GM06990 (cell line): ENCODE data around the gene RBBP5.

Experiments used
- DNase-seq: peaks from one replicate; pipeline ENCODE4 v3.0.0-alpha.2; 2011; ENCODE audit not compliant: insufficient read length; ENCODE audit errors: extremely low read depth
- H3K27me3 ChIP-seq: replicated peaks from 2 replicates; pipeline ENCODE4 v1.6.0; 2011; ENCODE audit warnings: low read length; ENCODE audit not compliant: control insufficient read depth, insufficient read depth
- H3K36me3 ChIP-seq: 2 replicates; pipeline ENCODE4 v1.5.1; 2011; ENCODE audit warnings: low read length; ENCODE audit not compliant: control insufficient read depth, insufficient read depth
- H3K4me3 ChIP-seq: replicated peaks from 2 replicates; pipeline ENCODE4 v1.5.1; 2011; ENCODE audit warnings: low read depth, mild to moderate bottlenecking, control low read depth, low read length
- TF ChIP-seq, protein P1 (sequence below): IDR thresholded peaks from 2 replicates; pipeline ENCODE4 v1.5.1; 2011; ENCODE audit warnings: low read length, control low read depth, mild to moderate bottlenecking, inconsistent platforms; ENCODE audit not compliant: insufficient read depth, poor library complexity, severe bottlenecking

RBBP5 gene

DNA sequence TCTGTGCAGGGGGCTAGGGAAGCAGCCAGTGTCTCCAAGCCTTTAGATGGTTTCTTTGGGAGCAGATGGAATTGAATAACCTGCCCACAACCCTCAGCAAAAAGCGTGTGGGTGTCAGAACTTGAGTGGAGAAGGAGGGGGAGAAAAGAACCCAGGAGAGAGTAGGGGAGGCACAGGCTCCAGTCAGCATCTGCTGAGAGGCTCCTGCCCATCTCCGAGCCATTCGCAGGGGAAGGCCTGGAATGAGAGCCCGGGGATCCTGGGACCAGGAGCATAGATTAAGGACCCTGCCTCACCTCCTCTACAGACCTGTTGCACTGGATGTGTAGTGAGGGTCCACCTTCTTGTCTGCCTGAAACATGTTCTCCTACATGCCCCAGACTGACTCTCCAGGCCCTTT, 53.8 kb downstream of the RBBP5 start:
- DNase-seq = no peak
- Histone ChIP-seq H3K36me3 (no peaks in the 10 kb centered on the region), H3K27me3 (no peaks in the 10 kb centered on the region; the same call in 1 of the 2 replicates), H3K4me3 (no peak overlapping the region)
- TF ChIP-seq, protein P1, sequence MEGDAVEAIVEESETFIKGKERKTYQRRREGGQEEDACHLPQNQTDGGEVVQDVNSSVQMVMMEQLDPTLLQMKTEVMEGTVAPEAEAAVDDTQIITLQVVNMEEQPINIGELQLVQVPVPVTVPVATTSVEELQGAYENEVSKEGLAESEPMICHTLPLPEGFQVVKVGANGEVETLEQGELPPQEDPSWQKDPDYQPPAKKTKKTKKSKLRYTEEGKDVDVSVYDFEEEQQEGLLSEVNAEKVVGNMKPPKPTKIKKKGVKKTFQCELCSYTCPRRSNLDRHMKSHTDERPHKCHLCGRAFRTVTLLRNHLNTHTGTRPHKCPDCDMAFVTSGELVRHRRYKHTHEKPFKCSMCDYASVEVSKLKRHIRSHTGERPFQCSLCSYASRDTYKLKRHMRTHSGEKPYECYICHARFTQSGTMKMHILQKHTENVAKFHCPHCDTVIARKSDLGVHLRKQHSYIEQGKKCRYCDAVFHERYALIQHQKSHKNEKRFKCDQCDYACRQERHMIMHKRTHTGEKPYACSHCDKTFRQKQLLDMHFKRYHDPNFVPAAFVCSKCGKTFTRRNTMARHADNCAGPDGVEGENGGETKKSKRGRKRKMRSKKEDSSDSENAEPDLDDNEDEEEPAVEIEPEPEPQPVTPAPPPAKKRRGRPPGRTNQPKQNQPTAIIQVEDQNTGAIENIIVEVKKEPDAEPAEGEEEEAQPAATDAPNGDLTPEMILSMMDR = no peak

GRCh38 chr1:205067031-205067430, 54.7 kb downstream of the RBBP5 start:
- no peaks in the 10 kb centered on the region for H3K36me3 ChIP-seq
- no peak overlapping the region for H3K4me3 ChIP-seq
- TF ChIP-seq, protein P1 = no peak
- DNase-seq = no peak
- no peaks in the 10 kb centered on the region; the same call in 1 of the 2 replicates for H3K27me3 ChIP-seq

DNA sequence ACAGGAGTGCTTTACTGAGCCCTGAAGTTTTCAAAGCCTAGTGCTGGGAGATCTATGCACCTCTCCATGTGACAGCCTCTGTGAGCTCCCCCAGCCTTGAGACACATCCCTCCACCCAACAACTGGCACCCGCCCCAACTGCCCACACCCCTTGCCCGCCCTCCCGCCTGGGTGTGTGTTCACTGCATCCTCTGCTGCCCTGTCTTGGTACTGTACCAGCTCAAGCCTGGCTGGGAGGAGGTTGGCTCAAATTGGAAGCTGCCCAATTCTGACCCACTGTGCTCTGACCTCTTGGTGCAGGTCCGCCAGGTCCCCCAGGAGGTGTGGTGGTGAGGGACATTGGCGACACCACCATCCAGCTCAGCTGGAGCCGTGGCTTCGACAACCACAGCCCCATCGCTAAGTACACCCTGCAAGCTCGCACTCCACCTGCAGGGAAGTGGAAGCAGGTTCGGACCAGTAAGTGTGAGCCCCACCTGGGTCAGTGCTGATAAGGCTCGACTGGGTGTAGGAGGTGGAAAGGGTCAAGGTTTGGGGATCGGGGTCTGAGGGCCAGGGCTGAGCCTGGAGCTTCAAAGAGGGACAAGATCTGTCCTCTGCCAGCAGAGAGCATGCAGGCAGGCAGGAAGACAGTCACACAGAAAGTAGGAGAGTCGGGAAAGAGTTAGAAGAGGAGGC, 55.5 kb downstream of the RBBP5 start:
- TF ChIP-seq, protein P1 = no peak
- DNase-seq = no peak
- Histone ChIP-seq H3K36me3 (no peaks in the 10 kb centered on the region), H3K27me3 (no peaks in the 10 kb centered on the region; the same call in 1 of the 2 replicates), H3K4me3 (no peak overlapping the region)

- no peaks in the 10 kb centered on the region for H3K36me3 ChIP-seq
- no peak for DNase-seq
- H3K27me3 ChIP-seq = no peaks in the 10 kb centered on the region; the same call in 1 of the 2 replicates
- TF ChIP-seq, protein P1 = no peak
- H3K4me3 ChIP-seq = no peak overlapping the region
Measured at GRCh38 chr1:205065666-205066065, 56.1 kb downstream of the RBBP5 start.

DNA sequence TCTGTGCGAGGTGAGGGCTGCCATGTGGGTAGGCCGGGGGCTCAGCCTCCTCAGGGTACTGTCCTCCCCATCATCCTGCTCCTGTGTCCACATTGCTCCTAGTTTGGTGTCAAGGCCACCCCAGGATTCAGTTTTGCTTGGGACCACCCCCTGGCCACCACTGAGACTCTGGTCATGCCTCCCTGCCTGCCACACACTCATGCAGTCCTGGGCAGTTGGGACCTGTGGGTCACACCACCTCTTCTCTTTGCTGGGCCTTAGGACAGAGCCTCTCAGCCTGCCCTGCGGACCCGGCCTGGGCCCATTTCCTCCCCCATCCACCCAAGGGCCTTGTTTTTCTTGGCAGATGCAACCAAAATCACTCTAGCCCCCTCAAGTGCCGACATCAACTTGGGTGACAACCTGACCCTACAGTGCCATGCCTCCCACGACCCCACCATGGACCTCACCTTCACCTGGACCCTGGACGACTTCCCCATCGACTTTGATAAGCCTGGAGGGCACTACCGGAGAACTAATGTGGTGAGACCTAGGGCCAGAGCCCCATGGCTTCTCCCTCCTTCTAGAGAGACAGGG, 56.9 kb downstream of the RBBP5 start:
- Histone ChIP-seq H3K4me3 (no peak overlapping the region), H3K27me3 (no peaks in the 10 kb centered on the region; the same call in 1 of the 2 replicates), H3K36me3 (no peaks in the 10 kb centered on the region)
- TF ChIP-seq, protein P1 = no peak
- DNase-seq = no peak
